Right atrium auricular region (tissue), 2 donors: ENCODE results near the gene GASK1A. TPM values are rescaled to one million over a fixed set of nuclear protein-coding genes. Genes with fewer than 3 reads are reported as not detected.

Experiments
- DNase-seq: peaks from one replicate; pipeline ENCODE4 v3.0.0-alpha.2; 2019; ENCODE audit warnings: low spot score
- H3K27ac ChIP-seq, 2 donors: fragments of 200-600 bp; sonication (generic); 1 replicate in 1 of 2; 2 replicates in 1 of 2; pipeline ENCODE4 v1.5.1; 2016 to 2019
- H3K27me3 ChIP-seq, 2 donors: fragments of 200-600 bp; sonication (generic); one replicate each; pipeline versions ENCODE4 v1.5.1 to v1.6.0; 2017 to 2019
- H3K36me3 ChIP-seq: fragments of 200-600 bp; sonication (generic); one replicate; pipeline ENCODE4 v1.5.1; 2016
- H3K4me1 ChIP-seq, 2 donors: fragments of 200-600 bp; sonication (generic); one replicate each; pipeline versions ENCODE4 v1.5.1 to v1.6.0; 2017 to 2019
- H3K4me3 ChIP-seq, 2 donors: fragments of 200-600 bp; sonication (generic); 1 replicate in 1 of 2; 2 replicates in 1 of 2; pipeline ENCODE4 v1.5.1; 2017 to 2019; ENCODE audit warnings: mild to moderate bottlenecking in 1 of 2, moderate library complexity in 1 of 2
- H3K9me3 ChIP-seq, 2 donors: fragments of 200-600 bp; sonication (generic); one replicate each; pipeline ENCODE4 v1.5.1; 2019
- total RNA-seq, 2 donors: library from RNA; depleted of rRNA; stranded (reverse); fragments of >200 nt; gene quantifications; one replicate each; pipeline ENCODE4 v1.1.0, GENCODE V29; 2016
- TF ChIP-seq, protein P1 (sequence below), 2 donors: fragments of 200-600 bp; sonication (generic); IDR thresholded peaks; one replicate each; pipeline ENCODE4 v1.5.1; 2019; ENCODE audit warnings: antibody characterized with exemption in 2 of 2

GASK1A gene
- total RNA-seq, 2 donors from 2014 or later = 1.5 to 2.1 TPM

GRCh38 chr3:43102773-43103480, 123.8 kb downstream of the GASK1A start:
- Histone ChIP-seq H3K9me3 (no peaks in the 10 kb centered on the region), H3K27me3 (no peaks in the 10 kb centered on the region), H3K4me1 (peaks cover 0 to 40% of the 10 kb centered on the region in 2 donors), H3K27ac (peak overlapping the region; percentile 38 to 40), H3K4me3 (no peak overlapping the region), H3K36me3 (no peaks in the 10 kb centered on the region)
- TF ChIP-seq, protein P1, sequence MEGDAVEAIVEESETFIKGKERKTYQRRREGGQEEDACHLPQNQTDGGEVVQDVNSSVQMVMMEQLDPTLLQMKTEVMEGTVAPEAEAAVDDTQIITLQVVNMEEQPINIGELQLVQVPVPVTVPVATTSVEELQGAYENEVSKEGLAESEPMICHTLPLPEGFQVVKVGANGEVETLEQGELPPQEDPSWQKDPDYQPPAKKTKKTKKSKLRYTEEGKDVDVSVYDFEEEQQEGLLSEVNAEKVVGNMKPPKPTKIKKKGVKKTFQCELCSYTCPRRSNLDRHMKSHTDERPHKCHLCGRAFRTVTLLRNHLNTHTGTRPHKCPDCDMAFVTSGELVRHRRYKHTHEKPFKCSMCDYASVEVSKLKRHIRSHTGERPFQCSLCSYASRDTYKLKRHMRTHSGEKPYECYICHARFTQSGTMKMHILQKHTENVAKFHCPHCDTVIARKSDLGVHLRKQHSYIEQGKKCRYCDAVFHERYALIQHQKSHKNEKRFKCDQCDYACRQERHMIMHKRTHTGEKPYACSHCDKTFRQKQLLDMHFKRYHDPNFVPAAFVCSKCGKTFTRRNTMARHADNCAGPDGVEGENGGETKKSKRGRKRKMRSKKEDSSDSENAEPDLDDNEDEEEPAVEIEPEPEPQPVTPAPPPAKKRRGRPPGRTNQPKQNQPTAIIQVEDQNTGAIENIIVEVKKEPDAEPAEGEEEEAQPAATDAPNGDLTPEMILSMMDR (IDR thresholded peaks at IDR 0.05) = no peak
- DNase-seq = no peak

DNA sequence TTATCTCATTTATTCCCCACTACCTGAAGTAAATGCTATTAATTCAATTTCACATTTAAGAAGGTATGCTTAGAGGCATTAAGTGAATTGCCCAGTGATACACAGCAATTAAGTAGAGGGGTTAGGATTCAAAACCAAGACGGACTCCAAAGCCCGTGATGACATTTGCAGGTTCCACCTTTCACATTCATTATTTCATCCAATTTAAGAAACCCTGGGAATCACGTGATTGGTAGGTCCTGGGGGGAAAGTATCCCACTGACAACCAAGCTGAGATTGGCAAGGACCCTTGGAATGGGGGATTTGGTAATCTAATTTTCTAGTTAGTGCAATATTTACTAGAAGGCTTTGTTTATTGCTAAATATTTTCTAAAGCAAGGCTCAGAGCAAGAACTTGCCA, 124.9 kb downstream of the GASK1A start:
- TF ChIP-seq, protein P1 (IDR thresholded peaks at IDR 0.05) = no peak
- H3K27me3 ChIP-seq = no peaks in the 10 kb centered on the region
- peaks cover 0 to 40% of the 10 kb centered on the region in 2 donors for H3K4me1 ChIP-seq
- H3K4me3 ChIP-seq = no peak overlapping the region
- H3K36me3 ChIP-seq = no peaks in the 10 kb centered on the region
- H3K9me3 ChIP-seq = no peaks in the 10 kb centered on the region
- no peak for DNase-seq
- no peak overlapping the region for H3K27ac ChIP-seq

DNA sequence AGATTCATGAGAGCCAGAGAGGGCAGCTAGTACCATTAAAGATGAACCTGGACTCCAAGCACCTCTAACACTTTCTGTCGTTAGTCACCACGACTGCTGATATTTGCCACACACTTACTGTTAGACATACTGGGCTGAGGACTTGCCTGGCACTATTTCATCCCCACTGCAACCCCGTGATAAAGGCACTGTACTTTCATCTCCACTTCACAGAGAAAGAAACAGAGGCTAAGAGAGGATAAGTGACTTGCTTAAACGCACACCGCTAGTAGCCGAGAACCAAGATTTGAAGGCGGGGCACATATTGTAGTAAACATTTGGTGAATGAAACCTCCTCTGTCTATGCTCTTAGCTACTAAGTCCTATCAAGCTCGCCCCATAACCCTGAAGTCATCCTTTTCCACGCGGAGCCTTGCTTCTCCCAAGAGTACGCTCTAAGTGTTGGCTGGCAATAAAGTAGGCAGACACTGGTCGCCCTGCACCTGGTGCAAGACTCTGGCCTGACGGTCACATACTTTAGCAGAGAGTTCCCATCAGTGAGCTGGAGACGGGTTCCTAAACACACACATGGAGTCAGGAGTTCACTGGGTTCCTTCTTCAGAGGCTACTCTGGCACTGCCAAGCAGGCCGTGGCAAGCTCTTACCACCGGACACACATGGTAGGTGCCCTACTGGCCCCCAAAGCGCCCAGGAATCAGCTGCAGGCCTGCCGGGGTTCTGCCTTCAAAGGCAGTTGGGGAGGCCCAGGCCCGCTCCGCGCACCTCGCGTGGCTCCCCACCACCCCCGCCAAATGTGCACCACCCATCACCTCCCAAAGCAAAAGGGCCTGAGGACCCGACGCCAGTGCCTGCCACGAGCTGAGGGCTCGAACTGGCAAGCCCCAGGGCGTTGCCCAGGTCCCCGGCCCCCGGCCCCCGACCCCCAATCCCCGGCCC, 125.8 kb downstream of the GASK1A start:
- H3K4me3 ChIP-seq = peak overlapping the region; percentile 96
- H3K36me3 ChIP-seq = no peaks in the 10 kb centered on the region
- H3K27me3 ChIP-seq = no peaks in the 10 kb centered on the region
- H3K27ac ChIP-seq = peak overlapping the region; percentile 80 to 86
- no peaks in the 10 kb centered on the region for H3K9me3 ChIP-seq
- TF ChIP-seq, protein P1 (IDR thresholded peaks at IDR 0.05) = no peak
- H3K4me1 ChIP-seq = peaks cover 0 to 40% of the 10 kb centered on the region in 2 donors
- no peak for DNase-seq

DNA sequence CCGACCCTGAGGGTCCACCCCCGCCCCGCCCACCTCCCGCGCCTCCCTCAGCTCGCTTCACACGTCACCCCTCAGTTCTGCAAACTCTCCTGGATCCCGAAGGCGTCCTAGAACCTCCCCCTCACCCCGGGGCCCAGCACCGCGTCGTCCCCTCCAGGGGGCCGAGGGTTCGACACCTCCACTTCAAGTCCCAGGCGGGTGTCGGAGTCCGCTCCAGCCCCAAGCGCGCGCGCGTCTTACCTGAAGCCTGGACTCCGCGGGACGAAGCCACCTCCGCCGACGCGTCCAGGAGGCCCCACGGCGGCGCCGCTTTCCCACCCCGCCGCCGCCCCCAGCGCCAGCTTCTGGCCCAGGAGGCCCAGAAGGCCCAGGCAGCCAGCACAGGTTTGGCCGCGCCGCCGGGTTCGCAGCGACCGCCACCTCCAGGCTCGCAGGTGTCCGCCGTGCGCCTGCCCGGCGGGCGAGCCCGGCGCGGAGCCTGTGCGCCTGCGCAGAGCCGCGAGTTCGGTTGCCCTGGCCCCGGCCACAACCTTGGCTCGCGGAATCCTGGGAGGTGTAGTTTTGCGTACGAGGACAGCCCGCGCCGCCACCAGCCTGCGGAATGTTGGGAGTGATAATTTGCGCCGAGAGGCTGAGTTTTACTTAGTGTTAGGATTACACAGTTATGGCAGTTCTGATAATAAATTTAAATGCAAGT, 126.6 kb downstream of the GASK1A start, which contains the start of gene POMGNT2:
Gene POMGNT2, minus strand, starts transcription at position 484 of the 697 bp plus-strand sequence. CDS start 24,648 bp downstream, outside the sequence.
- H3K4me3 ChIP-seq = peak within 1 kb of the TSS; percentile 96
- H3K36me3 ChIP-seq = no peaks in the 10 kb centered on the region
- TF ChIP-seq, protein P1 (IDR thresholded peaks at IDR 0.05) = no peak
- peaks cover 0 to 40% of the 10 kb centered on the region in 2 donors for H3K4me1 ChIP-seq
- H3K9me3 ChIP-seq = no peaks in the 10 kb centered on the region
- H3K27ac ChIP-seq = peak within 1 kb of the TSS; percentile 80 to 86
- no peaks in the 10 kb centered on the region for H3K27me3 ChIP-seq
- DNase-seq = peak; percentile 84

DNA sequence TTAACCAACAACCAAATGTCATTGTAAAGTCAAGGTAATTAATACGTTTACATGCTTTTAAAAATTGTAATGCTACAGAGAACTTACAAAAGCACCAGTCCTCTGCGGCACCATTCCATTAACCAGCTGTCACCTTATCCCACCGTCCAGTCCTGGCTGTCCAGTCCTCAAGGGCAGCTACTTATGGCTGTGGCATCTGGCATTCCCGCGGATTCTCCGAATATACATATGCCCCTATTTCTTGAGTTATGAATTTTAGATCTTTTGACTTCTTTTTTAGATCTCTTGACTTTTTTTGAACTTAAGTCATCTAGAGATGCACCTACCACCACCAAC, 127.2 kb downstream of the GASK1A start:
- H3K27me3 ChIP-seq = no peaks in the 10 kb centered on the region
- no peak for DNase-seq
- H3K27ac ChIP-seq = peak overlapping the region in 1 of 2 donors; percentile 80
- peaks cover 0 to 40% of the 10 kb centered on the region in 2 donors for H3K4me1 ChIP-seq
- H3K36me3 ChIP-seq = no peaks in the 10 kb centered on the region
- no peaks in the 10 kb centered on the region for H3K9me3 ChIP-seq
- H3K4me3 ChIP-seq = peak overlapping the region; percentile 96
- TF ChIP-seq, protein P1 (IDR thresholded peaks at IDR 0.05) = no peak

Other genes starting within 250 kb of the GASK1A start
- under 1 TPM in 1 of 2 donors, not detected in 1; 0.35 TPM for gene CCDC13, start 206.1 kb upstream of the GASK1A start, total RNA-seq
- gene HIGD1A, start 174.8 kb upstream of the GASK1A start, total RNA-seq = 100 to 1,000 TPM; 213 to 299 TPM
- gene ACKR2, start 169.9 kb upstream of the GASK1A start, total RNA-seq = 1 to 10 TPM in 1 of 2 donors, under 1 TPM in 1; 0.78 to 6.2 TPM
- not detected for gene CYP8B1, start 103.4 kb upstream of the GASK1A start, total RNA-seq
- gene ZNF662, start 73.2 kb upstream of the GASK1A start, total RNA-seq = 1 to 10 TPM; 1.7 to 2.7 TPM
- gene POMGNT2, start 126.8 kb downstream of the GASK1A start, total RNA-seq = 10 to 100 TPM; 28.0 to 33.1 TPM